DMS 273 (cell line): ENCODE measurements around the gene RILP.
"Not testable (repeated sequence)": the region's sequence is repeated elsewhere in the genome, so short reads cannot be mapped to it uniquely, and the experiment has no call there.

ENCODE experiments used
- DNase-seq: peaks from one replicate; lab custom pipeline; 2025; ENCODE audit not compliant: unreplicated experiment; lab: John Stamatoyannopoulos, UW

The RILP gene

GRCh38 chr17:1649844-1650501 lies at the start of gene RILP:
Gene RILP, minus strand, starts transcription at chr17:1649866. Its CDS starts 62 bp downstream, at chr17:1649804.
- DNase-seq: peak; percentile 77

DNA sequence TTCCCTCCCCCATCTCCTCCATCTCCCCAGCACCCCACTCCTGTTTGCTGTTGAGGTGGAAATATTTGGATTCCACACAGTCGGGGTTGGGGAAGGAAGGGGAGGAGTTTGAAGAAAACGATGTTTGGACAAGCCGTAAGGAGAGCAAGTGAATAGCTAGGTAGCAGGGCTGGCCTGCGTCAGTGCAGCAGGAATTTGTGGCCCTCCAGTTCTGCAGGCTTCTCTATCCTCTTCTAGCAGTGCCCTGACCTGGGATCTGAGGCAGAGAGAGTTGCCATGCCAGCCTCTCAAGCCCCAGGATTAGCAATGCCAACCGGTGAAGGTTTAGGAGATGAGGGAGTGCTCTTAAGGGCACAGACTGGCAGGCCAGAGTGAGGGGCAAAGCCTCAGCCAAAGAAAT lies 48.0 kb upstream of the RILP start:
- DNase-seq: no peak

GRCh38 chr17:1695365-1695764 lies 45.7 kb upstream of the RILP start:
- no peak for DNase-seq

DNA sequence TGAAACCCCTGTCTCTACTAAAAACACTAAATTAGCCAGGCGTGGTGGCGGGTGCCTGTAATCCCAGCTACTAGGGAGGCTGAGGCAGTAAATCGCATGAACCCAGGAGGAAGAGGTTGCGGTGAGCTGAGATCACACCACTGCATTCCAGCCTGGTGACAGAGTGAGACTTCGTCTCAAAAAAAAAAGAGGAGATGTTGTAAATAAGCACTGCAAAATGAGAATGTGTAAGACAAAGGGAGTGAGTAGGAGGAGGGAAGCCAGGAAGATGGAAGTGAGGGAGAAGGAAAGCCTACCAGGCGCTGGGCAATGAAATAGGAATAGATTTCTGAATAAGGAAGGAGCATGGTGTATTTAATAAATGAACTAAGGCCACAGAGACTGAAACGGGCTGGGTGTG lies 43.7 kb upstream of the RILP start:
- DNase-seq: no peak

DNA sequence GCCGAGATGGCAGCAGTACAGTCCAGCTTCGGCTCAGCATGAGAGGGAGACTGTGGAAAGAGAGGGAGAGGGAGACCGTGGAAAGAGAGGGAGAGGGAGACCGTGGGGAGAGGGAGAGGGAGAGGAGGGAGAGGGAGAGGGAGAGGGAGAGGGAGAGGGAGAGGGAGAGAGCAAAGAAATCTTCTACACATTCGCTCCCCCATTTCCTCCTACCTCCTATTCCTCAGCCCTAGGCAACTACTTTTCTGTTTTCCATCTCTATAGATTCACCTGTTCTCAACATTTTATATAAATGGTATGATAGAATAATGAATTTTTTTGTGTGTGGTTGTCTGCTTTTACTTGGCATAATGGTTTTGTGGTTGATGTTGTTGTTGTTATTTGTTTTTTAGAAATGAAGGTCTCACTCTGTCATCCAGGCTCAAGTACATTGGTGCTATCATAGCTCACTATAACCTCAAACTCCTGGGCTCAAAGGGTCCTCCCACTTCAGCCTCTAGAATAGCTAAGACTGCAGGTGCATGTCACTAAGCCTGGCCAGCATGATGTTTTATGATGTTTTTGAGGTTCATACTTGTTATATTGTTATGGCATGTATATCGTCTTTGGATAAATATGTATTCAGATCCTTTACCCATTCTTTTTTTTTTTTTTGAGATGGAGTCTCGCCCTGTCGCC lies 41.0 kb upstream of the RILP start:
- no peak for DNase-seq

GRCh38 chr17:1688405-1688804 lies 38.7 kb upstream of the RILP start:
- not testable (repeated sequence) for DNase-seq

- DNase-seq: no peak
Observed at GRCh38 chr17:1686086-1686485, 36.4 kb upstream of the RILP start.

DNA sequence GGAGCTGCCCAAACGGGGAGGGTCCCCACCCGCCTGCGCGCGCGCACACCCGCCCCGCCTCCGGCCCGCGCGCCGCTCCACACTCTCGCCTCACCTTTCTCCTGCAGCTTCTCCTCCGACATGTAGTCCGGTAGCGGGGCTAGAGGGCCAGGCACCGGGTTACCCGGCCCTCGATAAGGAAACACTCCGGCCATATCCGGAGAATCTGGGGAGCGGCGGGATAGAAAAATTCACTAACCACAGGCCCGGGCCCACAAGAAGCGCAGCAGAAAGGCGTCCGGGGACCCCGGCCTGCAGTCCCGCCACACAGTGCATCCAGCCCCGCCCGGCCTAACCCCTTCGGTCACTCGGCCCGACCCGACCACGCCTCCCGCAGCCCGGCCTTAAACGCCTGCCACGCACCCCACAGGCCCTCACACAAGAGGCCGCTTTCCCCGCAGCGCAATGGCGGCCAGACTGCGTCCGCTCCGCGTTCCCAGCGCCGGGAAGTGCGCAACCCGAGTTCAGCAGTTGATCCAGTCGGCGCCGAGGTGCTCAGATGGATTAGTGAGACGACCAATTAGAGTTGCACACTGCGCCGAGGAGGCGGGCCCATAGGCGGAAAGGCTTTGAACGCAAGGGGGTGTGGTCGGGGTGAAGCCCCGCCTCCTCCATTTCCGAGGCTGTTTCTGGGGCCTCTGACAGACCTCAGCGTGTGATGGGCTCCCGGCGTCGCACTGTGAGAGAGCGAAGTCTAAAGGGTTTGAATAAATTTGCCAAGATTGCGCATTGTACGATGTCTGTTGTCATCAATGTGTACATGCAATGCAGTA lies 34.9 kb upstream of the RILP start, which contains the start of gene PRPF8:
TSS of gene PRPF8 (minus strand) at position 490 of the 812 bp plus-strand sequence. CDS start at position 194, 296 bp downstream.
- DNase-seq: peak; percentile 97

DNA sequence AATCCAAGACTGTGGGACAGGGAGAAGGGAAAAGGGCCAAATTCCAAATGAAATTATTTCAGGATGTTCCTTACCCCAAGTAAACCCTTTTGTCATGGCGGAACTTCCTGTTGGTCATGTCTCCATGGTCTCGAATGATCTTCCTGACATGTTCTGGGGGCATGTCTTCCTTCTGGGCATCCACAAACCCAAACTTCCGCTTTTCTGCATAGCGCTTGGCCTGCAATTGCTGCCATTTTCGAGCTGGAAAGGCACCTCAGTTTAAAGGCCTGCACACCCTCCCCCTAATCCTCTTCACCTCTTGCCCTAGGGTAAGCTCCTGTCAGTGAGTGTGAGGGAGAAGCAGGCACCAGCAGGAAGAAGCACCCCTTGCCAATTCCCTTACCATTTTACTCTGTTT lies 33.8 kb upstream of the RILP start:
- DNase-seq: no peak

- no peak for DNase-seq
Observed at GRCh38 chr17:1676401-1676800, 26.7 kb upstream of the RILP start.

- DNase-seq: no peak
Observed at GRCh38 chr17:1673041-1673785, 23.5 kb upstream of the RILP start.

DNA sequence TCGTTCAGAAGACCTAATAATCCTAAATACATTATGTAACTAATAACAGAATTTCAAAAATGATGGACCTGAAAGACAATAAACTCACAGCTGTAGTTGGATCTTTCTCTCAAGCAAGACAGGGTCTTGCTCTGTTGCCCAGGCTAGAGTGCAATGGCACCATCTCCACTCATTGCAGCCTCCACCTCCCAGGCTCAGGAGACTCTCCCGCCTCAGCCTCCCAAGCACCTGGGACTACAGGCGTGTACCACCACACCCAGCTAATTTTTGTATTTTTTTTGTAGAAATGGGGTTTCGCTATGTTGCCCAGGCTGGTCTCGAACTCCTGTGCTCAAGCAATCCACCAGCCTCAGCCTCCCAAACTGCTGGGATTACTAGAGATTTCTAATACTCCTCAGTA lies 14.3 kb upstream of the RILP start:
- not testable (repeated sequence) for DNase-seq

- no peak for DNase-seq
Observed at GRCh38 chr17:1661045-1661444, 11.4 kb upstream of the RILP start.

DNA sequence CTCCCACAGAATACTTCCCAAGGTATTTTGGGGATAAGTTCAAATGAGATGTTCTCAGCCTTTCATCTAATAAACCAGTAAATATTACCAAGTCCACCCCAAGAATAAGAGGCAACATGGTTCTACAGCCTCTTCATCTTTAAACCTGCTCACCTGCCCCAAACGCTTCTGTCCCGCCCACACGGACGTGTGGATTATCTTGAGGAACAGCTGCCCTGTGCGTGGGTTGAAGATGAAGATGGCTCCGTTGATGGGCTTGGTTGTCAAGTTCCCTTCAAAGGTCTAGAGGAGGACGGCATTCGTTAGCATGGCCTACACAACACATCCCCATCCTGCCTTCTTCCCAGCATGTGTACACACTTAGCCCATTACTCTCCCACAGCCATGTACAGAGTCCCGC lies 8.4 kb upstream of the RILP start:
- DNase-seq: no peak

DNA sequence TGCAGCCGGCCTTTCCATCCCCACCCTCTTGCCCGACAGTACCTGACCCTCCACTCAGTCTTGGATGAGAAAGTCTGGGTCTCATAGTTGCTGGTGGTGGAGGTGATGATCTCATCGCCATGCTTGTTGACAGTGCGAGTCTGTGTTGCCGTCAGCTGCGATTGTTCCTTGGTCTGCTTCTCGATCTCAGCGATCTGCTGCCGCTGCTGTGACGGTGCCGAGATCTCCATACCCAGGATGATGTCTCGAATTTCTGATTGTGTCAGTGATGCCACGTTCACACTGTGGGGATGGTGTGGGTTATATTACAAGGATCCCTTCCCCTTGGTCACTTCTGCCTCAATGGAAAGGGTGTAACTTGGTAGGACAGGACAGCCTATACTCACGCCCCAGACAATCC lies 4.1 kb upstream of the RILP start:
- DNase-seq: no peak

- not testable (repeated sequence) for DNase-seq
Observed at GRCh38 chr17:1652794-1653193, 3.1 kb upstream of the RILP start.

- no peak for DNase-seq
Observed at GRCh38 chr17:1651559-1651844, 1.8 kb upstream of the RILP start.

DNA sequence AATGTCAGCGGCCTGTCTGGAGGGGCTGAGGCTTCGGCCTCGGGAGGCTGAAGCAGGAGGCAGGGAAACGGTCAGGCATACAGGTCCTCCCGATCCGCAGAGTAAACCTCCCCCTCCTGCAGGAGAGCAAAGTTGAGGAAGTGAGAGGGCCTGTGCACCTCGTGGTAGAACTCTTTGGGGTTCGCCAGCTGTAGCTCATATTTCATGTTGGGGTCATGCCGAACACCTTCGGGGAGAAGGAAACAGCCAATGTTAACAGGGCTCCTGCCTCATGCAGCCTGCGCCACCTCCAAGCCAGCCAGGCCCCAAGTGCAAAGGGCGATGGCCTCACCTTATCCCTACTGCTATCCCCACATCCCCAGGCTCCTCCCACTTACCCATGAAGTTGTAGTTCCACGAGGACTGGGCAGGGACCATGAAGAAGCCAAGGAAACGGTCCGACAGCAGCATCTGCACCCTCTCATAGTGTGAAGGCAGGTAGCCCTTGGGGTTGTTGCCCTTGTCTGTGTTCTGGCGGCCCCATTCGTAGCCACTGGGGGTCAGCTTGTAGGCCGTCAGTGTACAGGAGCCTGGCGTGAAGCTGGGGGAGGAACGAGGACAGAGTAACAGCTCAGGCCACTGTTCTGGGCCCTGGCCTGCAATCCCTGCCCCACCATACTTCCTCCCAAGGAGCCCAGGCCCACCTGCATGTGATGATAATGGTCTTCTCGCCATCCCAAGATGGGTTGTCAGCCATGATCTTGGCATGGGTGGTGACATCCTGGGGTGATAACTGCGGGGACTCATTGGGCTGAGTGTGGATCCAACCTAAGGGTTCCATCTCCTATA lies 1.3 kb upstream of the RILP start:
- DNase-seq: no peak

GRCh38 chr17:1648963-1649843 lies 463 bp downstream of the RILP start:
- peak; percentile 95 for DNase-seq
